GM18498 (cell line): ENCODE data around the gene SMAD6.
A peak's percentile ranks its signal among the peaks of the same experiment; 100 is the strongest.

Experiments used
- ATAC-seq: cut with Tn5 transposase; IDR thresholded peaks from one replicate; pipeline ENCODE4 v1.9.1; 2021; ENCODE audit warnings: mild to moderate bottlenecking, moderate library complexity; ENCODE audit not compliant: unreplicated experiment

Gene SMAD6

GRCh38 chr15:66702035-66702786 is at the start of gene SMAD6:
SMAD6 (plus strand) TSS chr15:66702236; CDS start chr15:66703259, 1,023 bp downstream.
- ATAC-seq = peak; percentile 42

- ATAC-seq = no peak
These were observed 49.2 kb upstream of the SMAD6 start for GRCh38 chr15:66652806-66653205.

- ATAC-seq = no peak
These were observed 48.6 kb upstream of the SMAD6 start for GRCh38 chr15:66653398-66653797.

GRCh38 chr15:66653852-66654251 is 48.2 kb upstream of the SMAD6 start:
- no peak for ATAC-seq

- ATAC-seq = no peak
These were observed 47.7 kb upstream of the SMAD6 start for GRCh38 chr15:66654361-66654738.

- ATAC-seq = no peak
These were observed 47.2 kb upstream of the SMAD6 start for GRCh38 chr15:66654739-66655375.

- ATAC-seq = no peak
These were observed 46.5 kb upstream of the SMAD6 start for GRCh38 chr15:66655511-66655910.

GRCh38 chr15:66655997-66656396 is 46.0 kb upstream of the SMAD6 start:
- ATAC-seq = no peak

- ATAC-seq = no peak
These were observed 44.6 kb upstream of the SMAD6 start for GRCh38 chr15:66657185-66658020.

GRCh38 chr15:66658044-66658443 is 44.0 kb upstream of the SMAD6 start:
- ATAC-seq = no peak

- no peak for ATAC-seq
These were observed 43.2 kb upstream of the SMAD6 start for GRCh38 chr15:66658855-66659254.

- no peak for ATAC-seq
These were observed 42.7 kb upstream of the SMAD6 start for GRCh38 chr15:66659384-66659783.

- no peak for ATAC-seq
These were observed 40.5 kb upstream of the SMAD6 start for GRCh38 chr15:66661432-66662096.

GRCh38 chr15:66662522-66662921 is 39.5 kb upstream of the SMAD6 start:
- no peak for ATAC-seq

- no peak for ATAC-seq
These were observed 38.4 kb upstream of the SMAD6 start for GRCh38 chr15:66663664-66664063.

- ATAC-seq = no peak
These were observed 31.9 kb upstream of the SMAD6 start for GRCh38 chr15:66670175-66670574.

- ATAC-seq = no peak
These were observed 31.1 kb upstream of the SMAD6 start for GRCh38 chr15:66670762-66671580.

GRCh38 chr15:66672867-66673266 is 29.2 kb upstream of the SMAD6 start:
- ATAC-seq = no peak

- ATAC-seq = no peak
These were observed 28.4 kb upstream of the SMAD6 start for GRCh38 chr15:66673410-66674322.
